Activated CD8-positive, alpha-beta memory T cell treated with anti-CD3 and anti-CD28 coated beads, Interleukin-2, amount 50 U/mL, for 1 hour (primary cell): ENCODE data around the gene SRP9.

Experiments
- DNase-seq: peaks from one replicate; pipeline ENCODE4 v3.0.0-alpha.2; 2020; ENCODE audit errors: extremely low read depth

The SRP9 gene, protein sequence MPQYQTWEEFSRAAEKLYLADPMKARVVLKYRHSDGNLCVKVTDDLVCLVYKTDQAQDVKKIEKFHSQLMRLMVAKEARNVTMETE

GRCh38 chr1:225777583-225778336 is at the start of gene SRP9:
TSS of gene SRP9 (plus strand) at chr1:225777826. CDS start at chr1:225777941, 115 bp downstream.
- peak; percentile 96 for DNase-seq

DNA sequence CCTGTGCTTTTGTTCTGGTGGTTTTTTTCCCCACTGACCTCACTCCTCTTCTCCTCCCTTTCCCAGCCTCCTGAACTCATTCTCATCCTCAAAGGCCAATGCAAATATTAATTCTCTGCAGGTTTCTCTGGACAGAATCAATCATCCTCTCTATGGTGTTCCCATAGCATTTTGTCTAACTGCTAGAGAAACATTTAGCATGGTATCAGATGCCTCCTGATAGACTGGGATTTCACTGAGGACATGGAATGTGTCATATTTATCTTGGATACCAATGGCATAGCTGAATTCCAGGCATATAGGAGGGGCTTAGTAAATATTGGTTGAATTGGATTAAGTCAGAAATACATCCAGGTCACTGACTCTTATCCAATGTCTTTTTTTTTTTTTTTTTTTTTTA is 46.1 kb upstream of the SRP9 start:
- no peak for DNase-seq

DNA sequence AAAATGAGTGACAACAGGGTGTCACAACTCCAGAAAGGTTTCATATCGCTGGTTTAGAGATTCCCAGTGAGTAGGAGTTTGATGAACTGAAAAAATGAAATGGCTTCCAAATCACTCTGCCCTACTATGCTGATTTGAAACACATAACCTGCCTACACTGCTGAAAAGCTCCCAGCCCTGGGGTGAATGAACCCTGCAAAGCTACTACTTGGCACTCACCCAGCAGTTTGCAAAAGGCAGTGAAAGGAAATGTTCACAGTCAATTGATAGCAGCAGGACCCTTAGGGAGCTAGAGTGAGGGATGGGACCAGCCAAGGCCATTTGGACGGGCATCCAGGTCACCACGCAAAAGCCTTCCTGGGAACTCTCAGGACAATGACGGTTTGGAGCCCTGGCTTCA is 44.4 kb upstream of the SRP9 start:
- no peak for DNase-seq

GRCh38 chr1:225735252-225736149 is 42.1 kb upstream of the SRP9 start:
- no peak for DNase-seq

- no peak for DNase-seq
These were observed 41.1 kb upstream of the SRP9 start for GRCh38 chr1:225736437-225737098.

DNA sequence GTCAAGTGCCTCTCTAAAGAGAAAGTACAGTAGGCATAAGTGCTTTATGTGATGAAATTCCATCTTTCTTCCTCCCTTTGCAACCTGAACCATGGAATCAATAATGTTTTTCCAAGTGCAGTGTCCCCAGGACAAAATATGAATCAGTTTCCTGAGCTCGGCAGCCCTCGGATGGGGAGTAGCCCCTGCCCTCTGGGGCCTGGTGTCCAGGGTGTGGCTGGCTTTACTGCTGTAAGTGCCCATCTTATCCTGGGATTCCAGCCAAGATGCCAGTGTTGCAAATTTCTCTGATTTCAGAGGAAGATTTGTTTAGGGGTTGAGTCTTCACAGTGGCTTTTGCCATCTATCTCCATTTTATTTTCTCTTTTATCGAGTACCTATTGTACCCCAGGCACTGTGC is 40.5 kb upstream of the SRP9 start:
- DNase-seq: no peak

GRCh38 chr1:225737866-225738265 is 39.8 kb upstream of the SRP9 start:
- DNase-seq: no peak

- no peak for DNase-seq
These were observed 38.9 kb upstream of the SRP9 start for GRCh38 chr1:225738763-225739162.

DNA sequence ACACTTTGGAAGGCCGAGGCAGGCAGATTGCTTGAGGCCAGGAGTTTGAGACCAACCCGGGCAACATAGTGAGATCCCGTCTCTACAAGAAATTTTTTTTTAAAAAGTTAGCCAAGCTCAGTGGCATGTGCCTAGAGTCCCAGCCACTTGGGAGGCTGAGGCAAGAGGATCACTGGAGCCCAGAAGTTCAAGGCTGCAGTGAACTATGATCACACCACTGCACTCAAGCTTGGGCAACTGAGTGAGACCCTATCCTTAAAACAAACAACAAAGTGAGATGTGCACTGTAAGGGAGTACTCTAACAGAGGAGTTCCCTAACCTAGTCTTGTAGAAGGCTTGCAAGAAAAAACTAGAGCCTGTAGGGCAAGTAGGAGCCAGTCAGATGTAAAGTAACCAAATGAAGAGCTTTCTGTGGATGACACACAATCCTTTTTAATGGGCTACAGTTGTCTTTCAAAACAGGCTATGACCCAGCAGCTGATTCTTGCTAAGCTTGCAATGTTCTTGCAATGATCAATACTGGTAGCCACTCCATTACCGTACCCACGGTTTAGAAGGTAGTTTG is 38.0 kb upstream of the SRP9 start:
- no peak for DNase-seq

- DNase-seq: no peak
These were observed 32.9 kb upstream of the SRP9 start for GRCh38 chr1:225744745-225745144.

DNA sequence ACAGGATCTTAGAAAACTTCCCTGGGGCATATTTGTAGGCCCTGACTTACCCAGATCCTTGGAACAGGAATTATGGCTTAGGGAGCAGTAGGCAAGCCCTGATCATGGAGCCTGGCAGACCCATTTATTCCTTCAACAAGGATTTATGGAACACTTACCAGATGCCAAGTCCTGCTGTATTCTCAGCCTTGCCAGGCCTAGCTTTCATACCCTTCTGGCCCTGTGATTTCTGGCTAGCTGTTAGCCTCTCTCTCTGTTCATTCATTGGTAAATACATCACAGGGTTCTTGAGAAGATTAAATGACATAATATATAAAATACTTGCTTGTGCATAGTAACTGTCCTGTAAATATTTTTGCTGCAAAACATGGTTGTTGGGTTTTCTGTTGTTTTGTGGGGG is 32.4 kb upstream of the SRP9 start:
- no peak for DNase-seq

DNA sequence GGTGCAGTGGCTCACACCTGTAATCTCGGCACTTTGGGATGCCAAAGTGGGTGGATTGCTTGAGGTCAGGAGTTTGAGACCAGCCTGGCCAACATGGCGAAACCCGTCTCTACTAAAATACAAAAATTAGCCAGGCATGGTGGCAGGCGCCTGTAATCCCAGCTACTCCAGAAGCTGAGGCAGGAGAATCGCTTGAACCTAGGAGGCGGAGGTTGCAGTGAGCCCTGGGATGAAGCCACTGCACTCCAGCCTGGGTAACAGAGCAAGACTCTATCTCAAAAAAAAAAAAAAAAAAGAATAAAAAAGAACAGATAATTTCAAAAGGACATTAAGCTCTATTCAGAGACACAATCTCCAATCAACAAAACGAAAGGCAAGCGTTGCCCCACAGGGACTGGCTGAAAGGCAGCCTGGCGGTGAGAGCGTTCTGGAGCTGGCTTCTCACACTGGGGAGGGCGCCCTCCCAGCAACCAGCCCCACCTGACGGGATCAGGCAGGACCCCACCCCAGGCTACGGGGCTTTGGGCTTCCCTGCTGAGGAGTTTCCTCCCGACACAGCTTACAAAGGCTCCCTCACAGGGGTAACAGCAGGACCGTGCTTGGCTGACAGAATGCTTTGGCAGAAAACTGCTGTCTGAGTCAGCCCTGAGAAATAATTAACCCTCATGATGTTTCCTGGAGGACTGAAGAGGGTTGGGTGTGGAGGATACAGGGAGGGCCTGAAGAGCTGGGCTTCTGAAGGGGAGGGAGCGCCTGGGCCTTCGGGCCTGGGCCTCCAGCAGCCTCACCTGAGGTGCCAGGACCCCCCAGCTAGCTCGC is 31.1 kb upstream of the SRP9 start:
- DNase-seq: no peak

DNA sequence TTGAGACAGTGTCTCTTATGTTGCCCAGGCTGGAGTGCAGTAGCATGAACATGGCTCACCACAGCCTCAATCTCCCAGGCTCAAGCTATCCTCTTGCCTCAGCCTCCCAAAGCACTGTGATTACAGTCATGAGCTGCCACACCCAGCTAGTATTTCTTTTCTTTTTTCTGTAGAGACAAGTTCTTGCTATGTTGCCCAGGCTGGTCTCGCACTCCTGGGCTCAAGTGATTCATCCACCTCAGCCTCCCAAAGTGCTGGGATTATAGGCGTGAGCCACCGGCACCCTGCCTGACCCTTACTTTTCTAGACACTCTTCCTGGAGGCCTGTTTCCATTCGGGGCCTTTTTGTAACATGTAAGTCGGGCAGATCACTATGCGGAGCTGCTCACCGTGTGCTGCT is 30.1 kb upstream of the SRP9 start:
- DNase-seq: no peak

DNA sequence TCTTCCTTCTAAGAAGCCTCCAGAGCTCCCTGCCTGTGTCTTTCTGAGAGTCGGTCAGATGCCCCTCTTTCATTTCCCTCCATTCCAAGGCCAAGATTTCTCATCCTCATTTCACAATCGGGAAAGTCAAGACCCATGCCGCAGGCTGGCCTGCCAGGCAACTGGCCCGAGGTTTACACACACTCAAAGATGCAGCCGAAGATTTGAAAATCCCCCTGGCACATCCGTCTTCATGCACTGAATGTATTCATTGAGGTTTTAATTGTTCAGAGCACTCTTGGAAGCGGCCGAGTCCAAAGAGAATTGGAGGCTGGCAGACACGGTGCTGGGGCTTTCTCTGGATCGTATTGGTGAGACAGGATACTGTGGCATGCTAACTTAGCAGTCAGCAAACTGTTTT is 29.1 kb upstream of the SRP9 start:
- no peak for DNase-seq

GRCh38 chr1:225749706-225750105 is 27.9 kb upstream of the SRP9 start:
- no peak for DNase-seq

DNA sequence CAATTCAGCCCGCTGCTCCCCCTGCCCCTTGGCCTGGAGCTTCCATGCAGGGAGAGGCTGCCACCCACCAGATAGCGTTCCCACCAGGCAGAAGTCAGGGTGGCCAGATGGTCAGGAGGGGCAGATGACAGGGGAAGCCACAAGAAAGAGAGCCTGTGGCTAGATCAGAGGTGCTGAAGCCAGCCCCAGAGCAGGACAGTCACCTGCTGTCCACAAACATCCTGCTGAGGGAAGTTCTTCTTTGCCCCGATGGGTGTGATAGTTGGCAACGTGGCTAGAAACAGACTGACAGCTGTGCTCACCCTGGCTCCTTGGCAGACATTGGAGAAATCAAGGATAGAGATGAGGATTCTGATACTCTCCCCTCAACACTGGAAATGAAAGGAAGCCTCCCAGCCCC is 27.2 kb upstream of the SRP9 start:
- DNase-seq: no peak

DNA sequence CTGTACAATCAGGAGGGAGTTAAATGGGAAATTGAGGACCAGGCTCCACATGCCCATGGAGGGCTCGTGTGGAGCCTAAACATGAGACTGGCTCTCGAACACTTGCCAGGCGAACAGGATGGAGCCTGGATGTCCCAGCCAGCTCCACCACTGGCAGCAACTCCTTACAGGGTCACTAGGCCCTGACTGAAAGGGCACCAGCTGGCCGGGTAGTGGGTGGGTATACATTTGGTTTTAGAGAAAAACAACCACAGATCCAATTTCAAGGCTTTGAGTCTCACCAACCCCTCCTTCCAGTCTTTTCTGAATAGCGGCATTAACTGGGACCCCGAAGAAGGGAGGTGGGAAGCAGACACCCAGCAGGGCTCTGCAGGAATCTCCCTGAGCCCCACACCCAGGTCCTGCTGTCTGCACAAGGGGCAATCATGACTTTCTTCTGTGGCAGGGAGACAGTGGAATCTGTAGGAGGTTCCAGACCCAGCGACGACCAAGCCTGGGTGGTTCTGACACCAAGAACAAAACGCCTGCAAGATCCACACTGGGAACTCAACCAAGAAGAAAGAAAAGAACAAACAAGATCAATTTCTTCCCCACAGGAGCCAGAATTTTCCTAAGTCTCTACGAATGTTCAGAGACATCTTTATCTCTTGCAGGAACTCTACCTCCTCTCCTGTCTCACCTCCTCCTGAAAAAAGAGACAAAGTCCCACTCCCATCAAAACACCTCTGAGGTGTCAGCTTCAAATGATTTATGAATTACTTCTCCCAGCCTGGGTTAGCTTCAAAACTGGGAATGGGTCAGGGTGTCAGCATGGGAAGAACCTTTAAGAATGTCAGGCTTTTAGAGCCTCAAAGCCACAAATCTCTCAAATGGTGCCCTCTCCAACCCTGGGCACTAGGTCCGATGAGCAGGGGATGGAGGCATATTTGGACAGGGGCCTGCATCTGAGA is 26.5 kb upstream of the SRP9 start:
- no peak for DNase-seq

- no peak for DNase-seq
These were observed 25.4 kb upstream of the SRP9 start for GRCh38 chr1:225752245-225752644.

GRCh38 chr1:225754940-225755641 is 22.5 kb upstream of the SRP9 start:
- no peak for DNase-seq
